Measurements from ENCODE around the gene ACTR1B. TPM values are rescaled to one million over a fixed set of nuclear protein-coding genes. Genes with fewer than 3 reads are reported as not detected.
"Not testable (repeated sequence)": the region's sequence is repeated elsewhere in the genome, so short reads cannot be mapped to it uniquely, and the experiment has no call there.

ACTR1B gene
- total and polyA plus RNA-seq, 7 donors = 38.3 to 65.4 (median 50.9) TPM

GRCh38 chr2:97673182-97673914 is 9.5 kb upstream of the ACTR1B start:
- Histone ChIP-seq H3K9me3 (no peaks in the 10 kb centered on the region), H3K4me3 (no peak overlapping the region), H3K4me1 (no peaks in the 10 kb centered on the region), H3K27me3 (ENCODE audit: insufficient read depth in 3 of 3, low read length in 2 of 3) (no peaks in the 10 kb centered on the region), H3K27ac (no peak overlapping the region), H3K36me3 (ENCODE audit: insufficient read depth in 1 of 2, low read depth in 1 of 2) (no peaks in the 10 kb centered on the region)
- ATAC-seq = no peak
- no peak for TF ChIP-seq CTCF (IDR thresholded peaks at IDR 0.05)
- no peak for DNase-seq
- intact Hi-C loops (cut with DNase I) = no loop called here
- 87 to 90% (median 89%) methylated on average over 9 of the region's 9 CpGs for WGBS, 3 donors

- H3K9me3 ChIP-seq; intact Hi-C loops (cut with DNase I); ATAC-seq; H3K27ac ChIP-seq; DNase-seq; H3K4me3 ChIP-seq; H3K4me1 ChIP-seq; H3K36me3 ChIP-seq (ENCODE audit: insufficient read depth in 1 of 2, low read depth in 1 of 2); H3K27me3 ChIP-seq (ENCODE audit: insufficient read depth in 3 of 3, low read length in 2 of 3): not testable (repeated sequence)
- 72 to 82% (median 77%) methylated on average over 4 to 6 of the region's 6 CpGs for WGBS, 3 donors
Measured at GRCh38 chr2:97672606-97673140, 8.8 kb upstream of the ACTR1B start.

GRCh38 chr2:97671526-97671925 is 7.7 kb upstream of the ACTR1B start:
- no peak for TF ChIP-seq CTCF (IDR thresholded peaks at IDR 0.05)
- intact Hi-C loops (cut with DNase I) = no loop called here
- Histone ChIP-seq H3K36me3 (ENCODE audit: insufficient read depth in 1 of 2, low read depth in 1 of 2) (no peaks in the 10 kb centered on the region), H3K27ac (no peak overlapping the region), H3K4me1 (no peaks in the 10 kb centered on the region), H3K9me3 (no peaks in the 10 kb centered on the region), H3K4me3 (no peak overlapping the region), H3K27me3 (ENCODE audit: insufficient read depth in 3 of 3, low read length in 2 of 3) (no peaks in the 10 kb centered on the region)
- 95 to 96% (median 96%) methylated on average over 7 of the region's 7 CpGs for WGBS, 3 donors
- no peak for ATAC-seq
- DNase-seq = no peak

- no peak for ATAC-seq
Measured at GRCh38 chr2:97670471-97670870, 6.6 kb upstream of the ACTR1B start.

More at GRCh38 chr2:97670471-97670870, 6.6 kb upstream of the ACTR1B start:
- no peaks in the 10 kb centered on the region for H3K27me3 ChIP-seq (ENCODE audit: insufficient read depth in 3 of 3, low read length in 2 of 3)
- H3K4me3 ChIP-seq = no peak overlapping the region
- TF ChIP-seq CTCF (IDR thresholded peaks at IDR 0.05) = no peak
- no peak for DNase-seq
- no peaks in the 10 kb centered on the region for H3K9me3 ChIP-seq
- no peak overlapping the region for H3K27ac ChIP-seq
- intact Hi-C loops (cut with DNase I) = no loop called here
- 100% methylated on average over 1 of the region's 1 CpG for WGBS, 3 donors
- H3K4me1 ChIP-seq = no peaks in the 10 kb centered on the region
- H3K36me3 ChIP-seq (ENCODE audit: insufficient read depth in 1 of 2, low read depth in 1 of 2) = no peaks in the 10 kb centered on the region
